GM18498 (cell line): ENCODE measurements around the gene SLC4A2.
A peak's percentile ranks its signal among the peaks of the same experiment; 100 is the strongest.
"Not testable (repeated sequence)": the region's sequence is repeated elsewhere in the genome, so short reads cannot be mapped to it uniquely, and the experiment has no call there.

Source experiments
- ATAC-seq: cut with Tn5 transposase; IDR thresholded peaks from one replicate; pipeline ENCODE4 v1.9.1; 2021; ENCODE audit warnings: mild to moderate bottlenecking, moderate library complexity; ENCODE audit not compliant: unreplicated experiment

Gene SLC4A2

GRCh38 chr7:151025924-151026671, 33.3 kb upstream of the SLC4A2 start:
- ATAC-seq = no peak

- not testable (repeated sequence) for ATAC-seq
Measured at GRCh38 chr7:151026771-151027727, 32.3 kb upstream of the SLC4A2 start.

- peak; percentile 2 for ATAC-seq
Measured at GRCh38 chr7:151027728-151028130, 31.7 kb upstream of the SLC4A2 start.

GRCh38 chr7:151028131-151028947, 31.1 kb upstream of the SLC4A2 start, which contains the start of gene ABCB8:
TSS of gene ABCB8 (plus strand) at chr7:151028450. CDS start at chr7:151028516, 66 bp downstream.
- ATAC-seq = peak; percentile 94

- ATAC-seq = no peak
Measured at GRCh38 chr7:151028948-151029501, 30.4 kb upstream of the SLC4A2 start.

- ATAC-seq = no peak
Measured at GRCh38 chr7:151031011-151031410, 28.4 kb upstream of the SLC4A2 start.

GRCh38 chr7:151032936-151033863, 26.2 kb upstream of the SLC4A2 start:
- no peak for ATAC-seq

GRCh38 chr7:151033864-151034249, 25.5 kb upstream of the SLC4A2 start:
- no peak for ATAC-seq

- no peak for ATAC-seq
Measured at GRCh38 chr7:151034312-151035025, 24.9 kb upstream of the SLC4A2 start.

- ATAC-seq = no peak
Measured at GRCh38 chr7:151035026-151035717, 24.2 kb upstream of the SLC4A2 start.

GRCh38 chr7:151035902-151036301, 23.5 kb upstream of the SLC4A2 start:
- no peak for ATAC-seq

- no peak for ATAC-seq
Measured at GRCh38 chr7:151038951-151039849, 20.2 kb upstream of the SLC4A2 start.

- no peak for ATAC-seq
Measured at GRCh38 chr7:151039850-151040548, 19.4 kb upstream of the SLC4A2 start.

- no peak for ATAC-seq
Measured at GRCh38 chr7:151040616-151041375, 18.6 kb upstream of the SLC4A2 start.

- ATAC-seq = not testable (repeated sequence)
Measured at GRCh38 chr7:151043449-151043848, 15.9 kb upstream of the SLC4A2 start.

- no peak for ATAC-seq
Measured at GRCh38 chr7:151043959-151044358, 15.4 kb upstream of the SLC4A2 start.
